HepG2 (cell line): ENCODE results near the gene FYB2. TPM values are rescaled to one million over a fixed set of nuclear protein-coding genes. Genes with fewer than 3 reads are reported as not detected.

Experiments used
- BORCS8-MEF2B ChIP-seq: sonication (generic); formaldehyde crosslinking; IDR thresholded peaks from 2 replicates; pipeline ENCODE4 v1.8.0; 2022; ENCODE audit warnings: mild to moderate bottlenecking, missing genetic modification reagents
- CREB3 ChIP-seq: sonication (generic); formaldehyde crosslinking; IDR thresholded peaks from 2 replicates; pipeline ENCODE4 v1.5.0; 2020; ENCODE audit warnings: missing genetic modification reagents
- MIXL1 ChIP-seq: IDR thresholded peaks from 2 replicates; pipeline ENCODE4 v1.6.1; 2016
- MXD1 ChIP-seq: sonication (generic); formaldehyde crosslinking; IDR thresholded peaks from 2 replicates; pipeline ENCODE4 v1.4.0; 2020; ENCODE audit warnings: mild to moderate bottlenecking, missing genetic modification reagents
- ZBTB34 ChIP-seq: sonication (generic); formaldehyde crosslinking; IDR thresholded peaks from 2 replicates; pipeline ENCODE4 v1.8.0; 2022; ENCODE audit warnings: mild to moderate bottlenecking, missing genetic modification reagents
- ZNF256 ChIP-seq: sonication (generic); formaldehyde crosslinking; conservative IDR thresholded peaks from 2 replicates; pipeline ENCODE4 v1.4.0; 2020; ENCODE audit warnings: missing genetic modification reagents
- ZNF407 ChIP-seq: sonication (generic); formaldehyde crosslinking; IDR thresholded peaks from one replicate; pipeline ENCODE4 v1.5.1; 2020; ENCODE audit warnings: mild to moderate bottlenecking, missing genetic modification reagents; ENCODE audit errors: not compliant biosample characterization
- ZNF652 ChIP-seq: IDR thresholded peaks from 2 replicates; pipeline ENCODE4 v1.6.1; 2016; ENCODE audit warnings: low read depth, borderline replicate concordance
- ZNF687 ChIP-seq: sonication (generic); formaldehyde crosslinking; IDR thresholded peaks from 2 replicates; pipeline ENCODE4 v1.5.1; 2020; ENCODE audit warnings: mild to moderate bottlenecking, missing genetic modification reagents, moderate library complexity
- ZNF784 ChIP-seq: sonication (generic); formaldehyde crosslinking; IDR thresholded peaks from 2 replicates; pipeline ENCODE4 v1.5.1; 2020; ENCODE audit warnings: missing genetic modification reagents, mild to moderate bottlenecking, borderline replicate concordance
- polyA plus RNA-seq, 8 experiments: library from polyadenylated mRNA; depleted of rRNA in 3 of 8; stranded (reverse) in 7 of 8; unstranded in 1 of 8; fragments of >200 nt; fragmentation: Illumina TruSeq in 4 of 8; extraction: Trizol in 4 of 8; gene quantifications; 2 replicates each; pipeline versions ENCODE4 v1.2.1 to v1.2.3, GENCODE V29; 2011 to 2016; ENCODE audit warnings: low read depth in 4 of 8, missing spikeins in 1 of 8, mixed read lengths in 1 of 8; ENCODE audit not compliant: insufficient read depth in 1 of 8
- total RNA-seq, 5 experiments: library from RNA; depleted of rRNA; stranded (reverse); fragments of >200 nt; fragmentation: Illumina TruSeq; extraction: Trizol; gene quantifications; 2 replicates each; pipeline ENCODE4 v1.2.3, GENCODE V29; 2016; ENCODE audit warnings: low read depth in 1 of 5

FYB2 gene
- total and polyA plus RNA-seq, 2 of the 13 experiments (the other 11 are each of a cell fraction or from before 2014, with no cell fraction given) = 1.2 to 2.7 TPM

GRCh38 chr1:56820755-56821461 is 1.7 kb upstream of the FYB2 start (continued):
- no peak for TF ChIP-seq ZNF407 (CRISPR knock-in tag)
- no peak for TF ChIP-seq ZNF784 (CRISPR knock-in tag)
- TF ChIP-seq ZBTB34 (CRISPR knock-in tag) = no peak
- TF ChIP-seq MIXL1 (CRISPR knock-in tag) = peak; percentile 83
- TF ChIP-seq ZNF256 (CRISPR knock-in tag) = no peak
- no peak for TF ChIP-seq ZNF652
- peak; percentile 34 for TF ChIP-seq ZNF687
- TF ChIP-seq CREB3 = no peak
- 0 out of 2 replicates have a peak, but pooled peaks have one; percentile 32 for TF ChIP-seq BORCS8-MEF2B (CRISPR knock-in tag)
- no peak for TF ChIP-seq MXD1 (CRISPR knock-in tag)
